NB4 (cell line): Measurements from ENCODE around the gene CAMK2B.

Source experiments
- DNase-seq: peaks from one replicate; pipeline ENCODE4 v3.0.0; 2010; ENCODE audit warnings: low read depth
- H3K4me3 ChIP-seq: one replicate; pipeline ENCODE4 v1.5.1; 2011; ENCODE audit warnings: mild to moderate bottlenecking, low read depth, low read length, moderate library complexity
- MYC ChIP-seq: IDR thresholded peaks from 2 replicates; pipeline ENCODE4 v1.6.1; 2011; ENCODE audit warnings: low read depth, low read length
- POLR2A ChIP-seq: IDR thresholded peaks from 2 replicates; pipeline ENCODE4 v1.6.1; 2011; ENCODE audit warnings: mild to moderate bottlenecking; ENCODE audit not compliant: insufficient read length; ENCODE audit errors: extremely low read depth
- TF ChIP-seq, protein P1 (sequence below): IDR thresholded peaks from one replicate; pipeline ENCODE4 v1.5.1; 2012; ENCODE audit warnings: low read depth, low read length
- TF ChIP-seq, protein P2 (sequence below): IDR thresholded peaks from 2 replicates; pipeline ENCODE4 v1.6.1; 2011; ENCODE audit warnings: low read depth, low read length

CAMK2B gene

DNA sequence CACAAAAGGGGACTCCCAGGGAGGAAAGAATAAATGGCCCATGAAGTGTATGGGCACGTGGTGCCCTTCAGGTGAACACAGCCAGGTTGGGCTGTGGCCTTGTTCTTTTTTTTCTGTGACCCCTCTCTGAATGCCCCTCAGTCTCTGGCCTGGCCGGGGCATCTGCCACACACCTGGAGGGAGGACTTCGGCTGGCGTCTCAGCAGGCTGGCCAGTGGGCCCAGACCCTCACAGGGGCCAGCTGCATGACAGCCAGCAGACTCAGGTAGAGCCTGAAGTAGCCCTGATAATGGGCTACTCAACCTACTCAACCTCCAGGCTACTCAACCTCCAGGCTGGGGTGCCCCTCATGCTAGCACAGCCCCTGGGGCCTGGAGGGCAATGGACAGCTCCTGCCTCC lies 9.8 kb upstream of the CAMK2B start:
- DNase-seq, result no peak
- TF ChIP-seq, protein P1, sequence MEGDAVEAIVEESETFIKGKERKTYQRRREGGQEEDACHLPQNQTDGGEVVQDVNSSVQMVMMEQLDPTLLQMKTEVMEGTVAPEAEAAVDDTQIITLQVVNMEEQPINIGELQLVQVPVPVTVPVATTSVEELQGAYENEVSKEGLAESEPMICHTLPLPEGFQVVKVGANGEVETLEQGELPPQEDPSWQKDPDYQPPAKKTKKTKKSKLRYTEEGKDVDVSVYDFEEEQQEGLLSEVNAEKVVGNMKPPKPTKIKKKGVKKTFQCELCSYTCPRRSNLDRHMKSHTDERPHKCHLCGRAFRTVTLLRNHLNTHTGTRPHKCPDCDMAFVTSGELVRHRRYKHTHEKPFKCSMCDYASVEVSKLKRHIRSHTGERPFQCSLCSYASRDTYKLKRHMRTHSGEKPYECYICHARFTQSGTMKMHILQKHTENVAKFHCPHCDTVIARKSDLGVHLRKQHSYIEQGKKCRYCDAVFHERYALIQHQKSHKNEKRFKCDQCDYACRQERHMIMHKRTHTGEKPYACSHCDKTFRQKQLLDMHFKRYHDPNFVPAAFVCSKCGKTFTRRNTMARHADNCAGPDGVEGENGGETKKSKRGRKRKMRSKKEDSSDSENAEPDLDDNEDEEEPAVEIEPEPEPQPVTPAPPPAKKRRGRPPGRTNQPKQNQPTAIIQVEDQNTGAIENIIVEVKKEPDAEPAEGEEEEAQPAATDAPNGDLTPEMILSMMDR, result no peak
- TF ChIP-seq POLR2A (no peak), MYC (no peak)
- TF ChIP-seq, protein P2, sequence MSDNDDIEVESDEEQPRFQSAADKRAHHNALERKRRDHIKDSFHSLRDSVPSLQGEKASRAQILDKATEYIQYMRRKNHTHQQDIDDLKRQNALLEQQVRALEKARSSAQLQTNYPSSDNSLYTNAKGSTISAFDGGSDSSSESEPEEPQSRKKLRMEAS, result no peak
- no peak overlapping the region for H3K4me3 ChIP-seq

DNA sequence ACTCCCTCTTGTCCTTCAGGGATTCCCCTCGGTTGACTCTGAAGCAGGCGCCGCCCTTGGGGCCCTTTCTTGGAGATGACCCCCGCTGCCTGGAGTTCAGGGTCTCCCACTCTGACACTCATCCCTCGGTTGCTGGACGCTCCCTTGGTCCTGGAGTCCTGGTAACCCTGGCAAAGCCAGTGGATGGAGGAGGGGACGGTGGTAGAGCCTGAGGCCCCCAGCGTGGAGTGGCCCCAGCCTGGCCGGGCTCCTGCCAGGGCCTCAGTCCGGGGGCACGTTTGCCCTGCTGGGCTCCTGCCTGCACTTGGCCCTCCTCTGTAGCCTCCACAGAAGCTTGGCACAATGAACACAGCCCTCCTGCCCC lies 9.3 kb upstream of the CAMK2B start:
- DNase-seq, result no peak
- TF ChIP-seq, protein P2, result no peak
- TF ChIP-seq MYC, result no peak
- no peak for TF ChIP-seq POLR2A
- TF ChIP-seq, protein P1, result no peak

DNA sequence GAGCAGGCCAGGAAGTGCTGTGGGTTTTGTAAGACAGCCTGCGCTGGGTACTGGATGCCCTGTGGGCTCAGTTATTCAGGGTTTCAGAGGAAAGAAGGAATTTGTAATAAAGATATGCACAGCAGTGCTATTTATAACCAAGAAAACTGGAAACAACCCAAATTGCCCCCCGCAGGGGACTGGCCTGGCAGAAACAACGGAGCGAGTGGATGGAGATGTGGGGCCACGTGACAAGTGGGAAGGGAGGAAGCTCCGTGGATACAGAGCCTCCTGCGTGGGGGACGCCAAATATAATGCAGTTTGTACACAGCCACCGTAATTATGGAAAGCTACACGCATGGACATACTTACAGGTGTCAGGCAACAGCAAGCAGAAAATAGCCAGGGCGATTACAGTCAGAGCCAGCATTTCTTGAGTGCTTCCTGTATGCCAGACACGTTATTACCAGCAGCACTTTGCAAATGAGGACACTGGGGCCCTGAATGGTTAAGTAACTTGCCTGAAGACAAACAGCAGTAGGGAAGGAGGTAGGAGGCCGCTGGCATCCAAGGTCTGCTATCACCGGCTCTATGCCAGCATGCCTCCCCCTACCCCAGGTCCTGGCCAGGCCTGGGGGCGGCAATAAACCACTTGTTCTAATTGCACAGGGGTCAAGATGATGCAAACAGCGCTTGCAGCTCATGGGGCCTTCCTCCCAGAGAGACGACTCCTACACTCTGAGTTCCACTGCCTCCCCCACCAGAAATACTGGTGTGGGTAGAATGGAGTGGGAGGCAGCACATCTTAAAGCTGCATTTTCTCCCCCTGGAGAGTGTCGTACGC lies 8.7 kb upstream of the CAMK2B start:
- TF ChIP-seq POLR2A (no peak), MYC (no peak)
- TF ChIP-seq, protein P2, result no peak
- TF ChIP-seq, protein P1, result no peak
- peak; percentile 57 for DNase-seq
- H3K4me3 ChIP-seq, result no peak overlapping the region

More for the DNA sequence above, 9.3 kb upstream of the CAMK2B start:
- no peak overlapping the region for H3K4me3 ChIP-seq

DNA sequence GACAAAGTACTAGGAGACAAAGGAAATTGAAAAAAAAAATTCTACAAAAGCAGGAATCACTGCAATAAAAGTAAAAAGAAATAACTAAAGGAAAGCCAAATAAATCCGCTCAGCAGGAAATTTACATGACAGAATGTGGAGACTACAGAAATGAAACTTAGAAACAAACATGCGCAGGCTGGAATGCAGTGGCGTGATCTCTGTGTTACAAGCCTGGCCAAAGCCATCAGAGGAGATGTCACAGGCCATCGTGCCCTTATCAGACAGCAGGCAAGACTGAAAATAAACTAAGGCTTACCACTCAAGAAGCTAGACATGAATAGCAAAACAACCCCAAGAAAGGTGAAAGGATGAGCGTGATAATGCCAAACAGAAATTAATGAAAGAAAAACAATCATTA lies 6.3 kb upstream of the CAMK2B start:
- DNase-seq, result no peak
- H3K4me3 ChIP-seq, result no peak overlapping the region
- no peak for TF ChIP-seq POLR2A
- TF ChIP-seq, protein P1, result no peak
- TF ChIP-seq, protein P2, result no peak
- no peak for TF ChIP-seq MYC

DNA sequence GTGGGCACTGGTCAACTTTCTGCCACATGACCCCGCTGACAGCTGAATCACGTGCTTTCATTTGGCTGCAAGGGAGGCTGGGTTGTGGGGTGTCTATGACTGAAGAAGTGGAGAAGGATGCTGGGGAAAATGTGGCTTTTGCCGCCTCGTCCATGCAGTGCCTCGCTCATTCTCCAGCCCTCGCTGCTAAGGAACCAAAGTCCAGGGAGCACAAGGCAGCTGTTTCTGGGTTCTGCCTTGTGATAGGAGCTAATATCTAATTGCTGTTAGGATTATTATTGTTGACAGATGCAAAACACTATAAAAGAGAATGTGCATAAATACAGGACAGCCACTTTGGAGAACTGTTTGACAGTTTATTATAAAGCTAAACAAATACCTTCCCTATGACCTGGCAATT lies 4.9 kb upstream of the CAMK2B start:
- H3K4me3 ChIP-seq, result no peak overlapping the region
- DNase-seq, result no peak
- TF ChIP-seq, protein P1, result no peak
- TF ChIP-seq POLR2A (no peak), MYC (no peak)
- TF ChIP-seq, protein P2, result no peak
